ENCODE measurements around the gene HSPB7.

DNA sequence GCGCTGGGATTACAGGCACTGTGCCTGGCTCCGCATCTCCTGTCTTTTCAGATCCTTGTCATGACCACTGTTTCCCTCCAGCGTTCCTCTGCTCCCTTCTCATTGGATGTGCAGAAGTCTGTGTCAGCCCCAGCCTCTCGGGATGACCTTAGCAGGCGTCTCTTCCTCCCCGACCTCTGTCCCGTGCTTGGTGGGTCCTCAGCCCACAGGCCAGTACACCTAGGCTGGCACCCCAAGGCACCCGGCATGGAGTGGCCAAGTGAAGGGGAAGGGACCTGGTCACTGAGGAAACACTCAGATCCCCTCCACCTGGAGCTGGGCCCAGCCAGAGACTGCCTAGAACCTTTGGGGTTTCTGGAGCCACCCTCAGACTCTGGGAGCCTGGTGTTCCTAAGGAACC, 23.4 kb upstream of the HSPB7 start:
- TF ChIP-seq CTCF (IDR thresholded peaks at IDR 0.05) (no peak), POLR2A (IDR thresholded peaks at IDR 0.05) (no peak)

Measured in esophagus squamous epithelium (tissue), 4 donors.